HG02840 (cell line): ENCODE measurements around the gene RABGAP1L.
A peak's percentile ranks its signal among the peaks of the same experiment; 100 is the strongest.
"Not testable (repeated sequence)": the region's sequence is repeated elsewhere in the genome, so short reads cannot be mapped to it uniquely, and the experiment has no call there.

ENCODE experiments used
- ATAC-seq: cut with Tn5 transposase; IDR thresholded peaks from one replicate; pipeline ENCODE4 v1.9.1; 2021; ENCODE audit warnings: mild to moderate bottlenecking, moderate library complexity, moderate number of reproducible peaks; ENCODE audit not compliant: unreplicated experiment, low FRiP score

Gene RABGAP1L

DNA sequence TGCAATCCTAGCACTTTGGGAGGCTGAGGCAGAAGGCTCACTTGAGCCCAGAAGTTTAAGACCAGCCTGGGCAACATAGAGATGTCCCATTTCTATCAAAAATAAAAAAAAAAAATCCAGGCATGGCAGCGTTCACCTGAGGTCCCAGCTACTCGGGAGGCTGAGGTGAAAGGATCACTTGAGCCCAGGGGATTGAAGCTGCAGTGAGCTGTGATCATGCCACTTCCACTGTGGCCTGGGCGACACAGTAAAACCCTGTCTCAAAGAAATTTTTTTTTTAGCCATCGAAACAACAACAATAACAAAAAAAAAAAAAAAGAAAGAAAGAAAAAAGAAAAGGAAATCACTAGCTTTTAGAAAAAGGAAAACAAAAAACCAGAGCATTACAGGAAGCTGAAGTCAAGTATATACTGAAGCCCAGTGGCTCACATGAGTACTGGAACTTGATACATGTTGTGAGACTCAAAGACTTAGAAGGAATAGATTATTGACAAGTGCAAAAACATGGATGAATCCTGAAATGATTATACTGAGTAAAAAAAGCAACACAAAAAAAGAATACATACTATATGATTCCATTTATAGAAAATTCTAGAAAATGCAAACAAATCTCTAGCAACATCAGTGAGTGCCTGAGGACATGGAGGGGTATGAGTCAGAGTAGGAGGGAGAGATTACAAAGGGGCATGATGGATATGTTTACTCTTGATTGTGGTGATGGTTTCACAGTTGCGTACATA lies 6.1 kb upstream of the RABGAP1L start:
- no peak for ATAC-seq

DNA sequence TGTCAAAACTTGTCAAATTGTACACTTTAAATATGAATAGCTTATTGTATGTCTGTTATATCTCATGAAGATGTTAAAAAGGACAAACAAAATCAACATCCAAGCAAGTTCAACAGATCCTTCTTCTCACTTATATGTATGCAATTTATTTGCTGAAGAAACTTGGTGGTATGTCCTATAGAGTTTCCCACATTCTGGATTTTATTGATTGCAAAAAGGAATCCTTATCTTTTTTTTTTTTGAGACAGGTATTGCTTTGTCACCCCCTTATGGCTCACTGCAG lies 5.6 kb upstream of the RABGAP1L start:
- ATAC-seq = no peak

- no peak for ATAC-seq
Observed at GRCh38 chr1:174156437-174156836, 2.9 kb upstream of the RABGAP1L start.

DNA sequence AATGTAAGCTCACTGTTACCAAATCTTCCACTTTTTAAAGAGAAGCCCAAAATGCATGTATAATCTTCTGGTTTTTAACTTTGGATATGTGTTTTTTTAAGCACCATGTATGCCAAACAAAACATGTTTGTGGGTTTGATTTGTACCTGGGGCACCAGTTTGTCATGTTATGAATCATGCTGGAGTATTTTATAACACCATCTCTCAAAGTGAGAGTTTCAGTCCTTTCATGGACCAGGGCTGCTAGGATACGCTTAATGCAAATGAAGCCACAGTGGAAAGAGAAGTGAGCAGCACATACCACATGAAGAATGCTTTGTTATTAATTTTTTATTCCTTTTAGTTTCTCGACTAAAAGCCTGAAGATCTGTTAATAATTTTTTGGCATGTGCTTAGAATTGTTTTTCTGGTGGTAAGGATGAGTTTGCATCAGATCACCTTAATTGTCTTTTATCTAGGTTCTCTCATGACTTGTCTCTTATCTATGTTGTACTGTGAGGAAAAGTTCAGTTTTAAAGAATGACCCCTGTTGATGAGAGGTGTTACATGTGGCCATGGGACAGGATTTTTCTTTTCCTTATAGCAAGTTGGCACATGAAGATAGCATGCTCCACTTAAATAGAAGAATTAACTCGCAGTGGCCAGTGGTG lies 2.0 kb upstream of the RABGAP1L start:
- peak; percentile 46 for ATAC-seq

GRCh38 chr1:174158767-174159251 lies 511 bp upstream of the RABGAP1L start:
- no peak for ATAC-seq

DNA sequence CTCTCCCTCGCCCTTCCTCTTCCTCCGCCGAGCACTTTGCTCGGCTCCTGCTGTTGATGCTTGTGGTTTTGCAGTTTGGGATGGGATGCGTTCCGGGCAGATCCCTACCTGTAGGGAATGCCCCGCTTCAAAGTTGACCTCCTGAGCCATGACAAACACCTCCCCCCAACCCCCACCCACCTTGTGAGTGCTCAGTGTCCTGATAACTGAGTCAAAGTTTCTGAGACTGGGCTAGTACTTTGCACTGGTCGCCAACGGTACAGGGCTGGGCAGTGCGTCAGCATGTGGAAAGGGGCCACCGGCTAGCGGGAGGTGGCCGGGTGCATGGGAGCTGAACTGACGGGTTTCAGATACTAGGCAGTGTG lies 771 bp downstream of the RABGAP1L start:
- no peak for ATAC-seq

DNA sequence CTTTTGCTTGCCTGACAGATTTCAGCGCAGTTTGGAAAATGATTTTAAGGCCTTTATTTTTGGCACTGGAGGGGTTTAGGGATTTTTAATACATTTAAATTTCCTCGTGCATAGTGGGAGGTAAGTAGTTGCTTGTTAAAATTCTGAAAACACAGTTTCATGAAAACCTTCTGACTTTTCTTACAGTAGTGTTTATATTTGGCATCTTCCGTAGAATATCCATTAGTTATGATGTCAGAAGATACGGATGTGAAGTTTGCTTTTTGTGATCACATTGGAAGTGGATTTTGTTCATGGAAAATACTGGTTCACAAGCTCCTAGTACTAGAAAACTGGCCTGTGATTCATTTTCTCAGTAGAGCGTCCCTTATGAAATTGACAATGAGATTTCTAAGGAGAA lies 1.3 kb downstream of the RABGAP1L start:
- ATAC-seq = no peak

GRCh38 chr1:174161813-174162212 lies 2.5 kb downstream of the RABGAP1L start:
- no peak for ATAC-seq

DNA sequence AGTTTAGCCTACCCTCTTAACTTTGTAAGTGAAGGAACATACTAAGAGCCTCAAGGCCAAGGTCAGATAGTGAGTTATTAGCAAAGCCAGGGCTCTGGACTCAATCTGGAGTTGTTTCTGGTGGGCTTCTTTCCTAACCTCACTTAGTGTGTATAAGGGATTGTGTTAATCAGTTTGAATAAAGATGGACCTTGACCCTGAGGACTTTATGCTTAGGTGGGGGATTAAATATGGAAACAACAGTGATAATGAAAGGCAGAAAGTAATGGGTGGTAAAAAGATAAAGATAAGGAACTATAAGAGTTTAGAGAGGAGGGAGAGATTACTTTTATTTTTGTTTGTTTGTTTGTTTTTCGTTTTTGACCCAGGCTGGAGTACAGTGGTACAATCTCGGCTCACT lies 5.5 kb downstream of the RABGAP1L start:
- no peak for ATAC-seq

DNA sequence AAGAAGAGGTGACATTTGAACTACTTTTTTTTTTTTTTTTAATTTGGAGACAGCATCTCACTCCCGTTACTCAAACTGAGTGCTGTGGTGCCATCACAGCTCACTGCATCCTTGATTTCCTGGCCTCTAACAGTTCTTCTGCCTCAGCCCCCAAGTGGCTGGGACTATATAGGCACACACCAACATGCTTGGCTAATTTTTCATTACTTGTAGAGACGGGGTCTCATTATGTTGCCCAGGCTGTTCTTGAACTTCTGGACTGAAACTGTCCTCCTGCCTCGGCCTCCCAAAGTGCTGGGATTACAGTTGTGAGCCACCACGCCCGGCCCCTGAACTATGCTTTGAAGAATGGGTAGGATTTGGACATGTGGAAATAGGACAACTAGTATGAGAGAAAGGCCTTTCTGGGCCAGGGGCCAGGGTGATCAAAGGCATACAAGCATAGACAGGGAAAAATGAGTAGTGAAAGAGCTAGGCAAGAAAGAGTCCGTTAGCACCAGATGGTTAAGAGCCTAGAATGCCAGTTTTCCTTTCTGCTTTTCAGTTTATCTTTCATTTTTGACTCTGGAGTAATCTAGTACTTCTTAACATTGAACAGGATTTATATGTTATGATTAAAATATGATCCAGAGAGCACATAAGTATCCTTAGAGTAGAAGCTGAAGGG lies 6.3 kb downstream of the RABGAP1L start:
- ATAC-seq = no peak

DNA sequence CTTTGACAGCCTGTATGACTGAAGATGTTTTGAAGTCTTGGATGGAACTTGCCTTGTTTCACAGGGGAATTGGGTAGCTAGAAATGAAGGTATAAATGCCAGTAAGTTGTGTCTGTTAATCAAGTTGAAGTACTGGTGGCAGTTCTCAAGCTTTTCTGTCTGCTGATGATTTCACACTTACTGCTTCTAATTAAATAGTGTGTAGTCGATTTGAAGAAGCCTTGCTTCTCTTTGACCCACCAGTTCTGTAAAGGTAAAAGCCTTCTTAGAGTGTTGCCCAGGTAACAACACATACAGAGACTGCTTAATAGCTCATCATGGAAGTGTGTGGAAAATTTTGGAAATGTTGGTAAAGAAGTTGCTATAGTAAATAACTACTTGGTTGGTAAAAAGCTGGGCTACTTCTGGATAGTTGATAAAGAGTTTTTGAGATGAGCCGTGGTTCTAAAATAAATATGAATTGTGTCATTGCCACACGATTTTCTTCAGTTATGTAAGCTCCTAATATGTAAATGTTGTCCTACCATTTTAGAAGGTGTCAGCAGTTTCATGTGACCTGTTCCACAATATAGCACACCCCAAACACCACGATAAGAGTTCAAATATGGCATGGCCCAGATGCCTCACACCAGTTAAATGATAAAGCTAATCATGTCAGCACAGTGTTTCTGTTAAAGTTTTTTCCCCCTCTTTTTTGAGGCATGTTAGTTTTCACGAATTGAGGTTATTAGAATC lies 7.4 kb downstream of the RABGAP1L start:
- no peak for ATAC-seq

DNA sequence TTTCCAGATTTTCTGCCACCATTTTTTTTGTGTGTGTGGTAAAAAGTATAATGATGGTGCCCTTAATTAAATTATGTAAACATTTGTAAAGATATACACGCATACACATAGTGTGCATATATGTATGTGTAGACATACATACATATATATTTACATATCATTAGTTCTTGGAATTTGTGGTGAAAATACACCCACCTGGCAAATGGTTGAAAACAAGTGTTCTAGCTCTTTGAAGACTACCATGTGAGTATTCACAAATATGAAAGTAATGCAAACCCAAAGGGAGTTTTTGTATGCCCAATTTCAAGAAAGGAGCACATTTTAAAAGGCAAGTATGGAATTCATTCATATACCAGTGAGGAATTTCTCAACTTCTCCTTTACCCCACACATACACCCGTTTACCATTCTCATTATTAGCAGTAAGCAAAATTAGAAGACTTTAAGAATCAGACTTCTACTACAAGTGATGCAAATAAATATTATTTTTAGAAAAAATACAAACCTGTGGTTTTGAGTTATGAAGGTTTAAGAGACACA lies 8.0 kb downstream of the RABGAP1L start:
- ATAC-seq = no peak

DNA sequence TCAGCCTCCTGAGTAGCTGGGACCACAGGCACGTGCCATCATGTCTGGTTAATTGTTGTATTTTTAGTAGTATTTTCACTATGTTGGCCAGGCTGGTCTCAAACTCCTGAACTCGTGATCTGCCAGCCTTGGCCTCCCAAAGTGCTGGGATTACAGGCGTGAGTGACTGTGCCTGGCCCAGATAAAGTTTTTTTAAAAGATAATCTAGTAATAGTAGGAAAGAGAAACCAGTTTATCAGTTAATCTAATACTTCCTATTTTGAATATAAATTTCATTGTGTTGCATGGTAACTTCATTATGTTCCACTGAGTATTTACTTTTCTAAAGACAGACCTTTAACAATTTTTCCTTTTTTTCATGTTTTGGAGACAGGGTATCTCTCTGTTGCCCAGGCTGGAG lies 10.0 kb downstream of the RABGAP1L start:
- no peak for ATAC-seq

- ATAC-seq = no peak
Observed at GRCh38 chr1:174171073-174171472, 11.8 kb downstream of the RABGAP1L start.

- ATAC-seq = no peak
Observed at GRCh38 chr1:174174461-174175329, 15.4 kb downstream of the RABGAP1L start.

DNA sequence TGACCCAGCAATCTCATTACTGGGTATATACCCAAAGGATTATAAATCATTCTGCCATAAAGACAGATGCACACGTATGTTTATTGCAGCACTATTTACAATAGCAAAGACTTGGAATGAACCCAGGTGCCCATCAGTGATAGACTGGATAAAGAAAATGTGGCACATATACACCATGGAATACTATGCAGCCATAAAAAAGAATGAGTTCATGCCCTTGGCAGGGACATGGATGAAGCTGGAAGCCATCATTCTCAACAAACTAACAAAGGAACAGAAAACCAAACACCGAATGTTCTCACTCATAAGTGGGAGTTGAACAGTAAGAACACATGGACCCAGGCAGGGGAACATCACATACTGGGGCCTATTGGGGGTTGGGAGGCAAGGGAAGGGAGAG lies 19.1 kb downstream of the RABGAP1L start:
- ATAC-seq = not testable (repeated sequence)

DNA sequence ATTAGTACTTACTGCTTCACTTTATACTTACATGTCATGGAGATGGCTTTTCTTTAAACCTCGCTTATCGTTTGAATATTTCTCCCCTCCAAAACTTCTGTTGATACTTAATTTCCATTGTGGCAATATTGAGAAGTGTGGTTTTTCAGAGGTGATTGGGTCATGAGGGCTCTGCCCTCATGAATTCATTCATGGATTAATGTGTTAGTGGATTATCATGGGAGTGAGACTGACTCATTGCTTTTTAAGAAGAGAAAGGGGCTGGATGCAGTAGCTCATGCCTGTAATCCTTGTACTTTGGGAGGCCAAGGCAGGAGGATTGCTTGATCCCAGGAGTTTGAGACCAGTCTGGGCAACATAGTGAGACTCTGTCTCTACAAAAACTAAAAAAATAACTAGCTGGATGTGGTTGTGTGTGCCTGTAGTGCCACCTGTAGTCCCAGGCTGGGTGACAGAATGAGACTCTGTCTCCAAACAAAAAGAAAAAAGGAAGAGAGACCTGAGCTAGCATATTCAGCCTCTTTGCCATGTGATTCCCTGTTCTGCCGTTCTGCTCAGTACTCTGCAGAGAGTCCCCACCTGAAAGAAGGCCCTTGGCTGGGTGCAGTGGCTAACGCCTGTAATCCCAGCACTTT lies 30.2 kb downstream of the RABGAP1L start:
- ATAC-seq = no peak

DNA sequence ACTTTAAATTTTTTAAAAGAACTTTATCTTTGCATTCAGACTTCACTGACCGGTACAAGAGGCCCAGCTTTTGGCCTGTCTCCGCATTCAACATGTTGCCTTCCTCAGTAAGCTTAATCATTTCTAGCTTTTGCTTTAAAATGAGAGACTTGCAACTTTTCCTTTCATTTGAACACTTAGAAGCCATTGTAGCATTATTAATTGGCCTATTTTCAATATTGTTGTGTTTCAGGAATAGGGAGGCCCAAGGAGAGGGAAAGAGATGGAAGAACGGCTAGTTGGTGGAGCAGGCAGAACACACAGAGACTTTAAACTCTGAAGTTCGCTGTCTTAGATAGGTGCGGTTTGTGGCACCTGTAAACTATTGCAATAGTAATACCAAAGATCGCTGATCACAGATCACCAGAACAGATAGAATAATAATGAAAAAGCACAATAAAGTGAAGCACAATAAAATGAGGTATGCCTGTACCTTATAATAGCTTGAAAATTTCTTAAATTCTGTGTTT lies 31.4 kb downstream of the RABGAP1L start:
- ATAC-seq = no peak

- ATAC-seq = no peak
Observed at GRCh38 chr1:174191349-174191862, 32.1 kb downstream of the RABGAP1L start.
